ENCODE measurements around the gene THSD7A. TPM values are rescaled to one million over a fixed set of nuclear protein-coding genes. Genes with fewer than 3 reads are reported as not detected.
A peak's percentile ranks its signal among the peaks of the same experiment; 100 is the strongest.

Gene THSD7A
- total and polyA plus RNA-seq, 2 of the 8 experiments (the other 6 are each of a cell fraction or from before 2014, with no cell fraction given), result 0.44 to 1.2 TPM

- 0 out of 2 replicates have a peak, but pooled peaks have one; percentile 23 for TF ChIP-seq PHF8 (conservative IDR thresholded peaks at IDR 0.05; ENCODE audit: low read depth, low read length)
- no peak for TF ChIP-seq CTBP2 (IDR thresholded peaks at IDR 0.05; ENCODE audit: borderline replicate concordance, insufficient read depth, insufficient read length, low read length)
- no peak for TF ChIP-seq RNF2 (IDR thresholded peaks at IDR 0.05; ENCODE audit: borderline replicate concordance, low read depth, low read length, missing control alignments, poor library complexity, severe bottlenecking)
- no peak for TF ChIP-seq BACH1 (IDR thresholded peaks at IDR 0.05; ENCODE audit: low read length)
- no peak for TF ChIP-seq GABPA (IDR thresholded peaks at IDR 0.05; ENCODE audit: borderline replicate concordance, insufficient read depth, low read length)
- no peak for TF ChIP-seq CBX5 (IDR thresholded peaks at IDR 0.05; ENCODE audit: low read depth, low read length)
- TF ChIP-seq EP300 (IDR thresholded peaks at IDR 0.05; ENCODE audit: borderline replicate concordance in 1 of 2, low read depth in 2 of 2, low read length in 2 of 2), result peak in 1 of 2 experiments; percentile 32; a peak in 1 of 3 replicates
- TF ChIP-seq SIRT6 (IDR thresholded peaks at IDR 0.05; ENCODE audit: low read length), result no peak
- TF ChIP-seq SP2 (IDR thresholded peaks at IDR 0.05; ENCODE audit: low read length), result no peak
- TF ChIP-seq CEBPB (IDR thresholded peaks at IDR 0.05; ENCODE audit: low read depth, low read length), result no peak
- no peak for TF ChIP-seq SRF (IDR thresholded peaks at IDR 0.05; ENCODE audit: low read depth, low read length)
- TF ChIP-seq JUN (IDR thresholded peaks at IDR 0.05; ENCODE audit: low read depth, low read length), result no peak
- TF ChIP-seq SAP30 (IDR thresholded peaks at IDR 0.05; ENCODE audit: insufficient read depth, insufficient replicate concordance, low read length), result no peak
- no peak for TF ChIP-seq RFX5 (IDR thresholded peaks at IDR 0.05; ENCODE audit: borderline replicate concordance, low read depth, low read length)
- TF ChIP-seq EZH2 (IDR thresholded peaks at IDR 0.05; ENCODE audit: low read depth, low read length, severe bottlenecking), result no peak
- TF ChIP-seq RAD21 (IDR thresholded peaks at IDR 0.05 in 1 of 2, conservative IDR thresholded peaks at IDR 0.05 in 1 of 2; ENCODE audit: low read depth in 2 of 2, low read length in 2 of 2), result peak in 1 of 2 experiments; percentile 16; a peak in 2 of 4 replicates
- 0 out of 2 replicates have a peak, but pooled peaks have one; percentile 25 for TF ChIP-seq TBP (IDR thresholded peaks at IDR 0.05; ENCODE audit: low read depth, low read length)
- TF ChIP-seq CTCF (IDR thresholded peaks at IDR 0.05; ENCODE audit: control extremely low read depth in 1 of 3, insufficient read depth in 1 of 3, low read depth in 1 of 3, low read length in 3 of 3), result no peak
- TF ChIP-seq USF2 (IDR thresholded peaks at IDR 0.05; ENCODE audit: low read length), result no peak
Measured at GRCh38 chr7:11831736-11832495, at the start of gene THSD7A (continued).

All from H1 (cell line).